ENCODE results near the gene PIM1.
"Not testable (repeated sequence)": the region's sequence is repeated elsewhere in the genome, so short reads cannot be mapped to it uniquely, and the experiment has no call there.

PIM1 gene

DNA sequence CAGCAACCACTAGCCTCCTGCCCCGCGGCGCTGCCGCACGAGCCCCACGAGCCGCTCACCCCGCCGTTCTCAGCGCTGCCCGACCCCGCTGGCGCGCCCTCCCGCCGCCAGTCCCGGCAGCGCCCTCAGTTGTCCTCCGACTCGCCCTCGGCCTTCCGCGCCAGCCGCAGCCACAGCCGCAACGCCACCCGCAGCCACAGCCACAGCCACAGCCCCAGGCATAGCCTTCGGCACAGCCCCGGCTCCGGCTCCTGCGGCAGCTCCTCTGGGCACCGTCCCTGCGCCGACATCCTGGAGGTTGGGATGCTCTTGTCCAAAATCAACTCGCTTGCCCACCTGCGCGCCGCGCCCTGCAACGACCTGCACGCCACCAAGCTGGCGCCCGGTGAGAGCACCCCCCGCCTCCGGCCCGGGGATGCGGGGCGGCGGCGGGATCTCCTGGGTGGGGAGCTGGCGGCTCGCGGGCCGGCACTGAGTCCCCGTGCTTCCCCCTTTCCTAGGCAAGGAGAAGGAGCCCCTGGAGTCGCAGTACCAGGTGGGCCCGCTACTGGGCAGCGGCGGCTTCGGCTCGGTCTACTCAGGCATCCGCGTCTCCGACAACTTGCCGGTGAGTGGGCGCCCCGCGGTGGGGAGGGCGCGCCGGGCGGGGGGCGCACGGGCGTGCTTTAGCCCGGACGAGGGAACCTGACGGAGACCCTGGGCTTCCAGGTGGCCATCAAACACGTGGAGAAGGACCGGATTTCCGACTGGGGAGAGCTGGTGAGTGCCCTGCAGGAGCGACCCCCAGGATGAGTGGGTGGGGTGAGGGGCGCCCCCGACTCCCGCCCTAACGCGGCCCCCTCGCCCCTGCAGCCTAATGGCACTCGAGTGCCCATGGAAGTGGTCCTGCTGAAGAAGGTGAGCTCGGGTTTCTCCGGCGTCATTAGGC is 585 bp downstream of the PIM1 start:
- DNase-seq (ENCODE audit: low read depth in 1 of 2, low spot score in 1 of 2) = peak in 1 of 2 donors; percentile 32

DNA sequence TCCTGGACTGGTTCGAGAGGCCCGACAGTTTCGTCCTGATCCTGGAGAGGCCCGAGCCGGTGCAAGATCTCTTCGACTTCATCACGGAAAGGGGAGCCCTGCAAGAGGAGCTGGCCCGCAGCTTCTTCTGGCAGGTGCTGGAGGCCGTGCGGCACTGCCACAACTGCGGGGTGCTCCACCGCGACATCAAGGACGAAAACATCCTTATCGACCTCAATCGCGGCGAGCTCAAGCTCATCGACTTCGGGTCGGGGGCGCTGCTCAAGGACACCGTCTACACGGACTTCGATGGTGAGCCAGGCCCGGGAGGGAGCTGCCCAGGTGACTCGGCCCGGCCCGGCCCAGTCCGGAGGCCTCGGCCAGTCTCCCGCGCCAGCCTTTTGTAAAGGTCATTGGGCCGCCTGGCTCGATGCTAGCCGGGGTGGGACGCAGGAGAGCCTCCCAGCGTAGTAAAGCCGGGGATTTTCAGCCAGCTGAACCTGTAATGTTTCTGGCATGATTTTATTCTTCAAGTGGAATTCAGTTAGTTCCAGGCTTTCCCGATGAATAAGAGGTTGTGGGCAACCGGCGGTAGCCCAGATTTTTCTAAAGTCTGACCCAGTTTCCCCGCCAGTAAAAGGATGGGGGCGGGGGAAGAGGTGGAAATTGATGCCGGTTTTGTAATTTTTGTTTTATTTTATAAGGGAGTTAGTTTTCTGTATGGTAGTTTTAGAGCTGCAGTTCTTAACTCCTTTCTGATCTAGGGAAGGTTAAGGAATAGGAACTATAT is 1.4 kb downstream of the PIM1 start:
- DNase-seq (ENCODE audit: low read depth in 1 of 2, low spot score in 1 of 2) = no peak

DNA sequence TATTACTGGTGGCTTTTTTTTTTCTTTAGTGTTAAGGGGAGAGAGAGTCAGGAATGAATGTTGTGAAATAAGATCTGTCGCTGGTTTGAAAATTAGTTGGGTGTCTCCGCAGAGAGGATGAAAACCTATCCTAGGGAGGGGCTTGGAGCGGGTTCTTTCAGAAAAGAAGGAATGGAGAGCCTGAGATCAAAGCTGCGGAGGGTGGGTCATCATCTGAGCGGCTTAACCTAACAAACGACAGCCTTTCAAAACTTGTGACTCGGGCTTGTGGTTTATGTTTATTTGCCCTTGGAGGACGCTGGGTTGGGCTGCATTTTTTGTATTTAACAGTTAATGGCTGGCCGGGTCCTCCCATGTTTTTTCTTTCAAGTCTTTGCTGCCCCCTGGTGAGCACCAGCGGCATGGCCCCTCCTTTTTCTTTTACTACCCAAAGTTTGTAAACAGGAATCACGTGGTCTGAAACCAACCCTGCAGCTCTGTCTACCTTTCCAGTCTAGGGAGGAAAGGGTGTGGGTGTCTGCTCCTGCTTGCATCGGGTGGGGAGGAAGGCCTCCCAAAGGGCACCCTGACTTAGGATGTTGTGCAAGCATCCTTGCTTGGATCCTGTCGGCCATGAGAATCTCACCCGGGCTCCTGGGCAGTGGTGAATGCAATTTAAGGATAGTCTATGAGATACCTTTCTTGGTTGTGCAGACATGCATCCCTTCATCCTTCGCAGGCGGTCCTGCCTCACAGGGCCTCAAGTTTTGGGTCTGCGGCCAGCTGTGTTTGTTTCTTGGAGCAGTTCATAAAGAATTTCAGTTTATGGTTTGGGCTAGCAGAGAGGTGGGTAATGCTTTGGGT is 2.2 kb downstream of the PIM1 start:
- peak; percentile 78 to 82 for DNase-seq (ENCODE audit: low read depth in 1 of 2, low spot score in 1 of 2)

DNA sequence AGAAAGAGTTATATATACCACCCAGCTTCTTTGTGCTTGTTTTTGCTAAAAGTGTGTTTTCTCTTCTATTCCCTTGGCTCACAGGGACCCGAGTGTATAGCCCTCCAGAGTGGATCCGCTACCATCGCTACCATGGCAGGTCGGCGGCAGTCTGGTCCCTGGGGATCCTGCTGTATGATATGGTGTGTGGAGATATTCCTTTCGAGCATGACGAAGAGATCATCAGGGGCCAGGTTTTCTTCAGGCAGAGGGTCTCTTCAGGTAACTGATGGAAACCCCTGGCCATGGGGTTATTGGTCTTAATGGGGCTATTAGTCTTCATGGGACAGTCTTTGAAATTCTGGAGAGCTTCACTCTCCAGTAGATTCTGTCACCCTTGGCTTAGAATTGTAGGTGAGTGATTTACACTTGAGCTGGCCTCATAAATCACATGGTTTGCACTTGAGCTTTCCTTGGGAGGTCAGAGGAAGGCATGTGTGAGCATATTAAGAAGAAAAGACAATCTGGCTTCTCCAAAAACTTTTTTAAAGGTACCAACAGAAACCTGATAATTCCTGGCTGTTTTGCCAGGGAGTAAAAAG is 3.0 kb downstream of the PIM1 start:
- no peak for DNase-seq (ENCODE audit: low read depth in 1 of 2, low spot score in 1 of 2)

DNA sequence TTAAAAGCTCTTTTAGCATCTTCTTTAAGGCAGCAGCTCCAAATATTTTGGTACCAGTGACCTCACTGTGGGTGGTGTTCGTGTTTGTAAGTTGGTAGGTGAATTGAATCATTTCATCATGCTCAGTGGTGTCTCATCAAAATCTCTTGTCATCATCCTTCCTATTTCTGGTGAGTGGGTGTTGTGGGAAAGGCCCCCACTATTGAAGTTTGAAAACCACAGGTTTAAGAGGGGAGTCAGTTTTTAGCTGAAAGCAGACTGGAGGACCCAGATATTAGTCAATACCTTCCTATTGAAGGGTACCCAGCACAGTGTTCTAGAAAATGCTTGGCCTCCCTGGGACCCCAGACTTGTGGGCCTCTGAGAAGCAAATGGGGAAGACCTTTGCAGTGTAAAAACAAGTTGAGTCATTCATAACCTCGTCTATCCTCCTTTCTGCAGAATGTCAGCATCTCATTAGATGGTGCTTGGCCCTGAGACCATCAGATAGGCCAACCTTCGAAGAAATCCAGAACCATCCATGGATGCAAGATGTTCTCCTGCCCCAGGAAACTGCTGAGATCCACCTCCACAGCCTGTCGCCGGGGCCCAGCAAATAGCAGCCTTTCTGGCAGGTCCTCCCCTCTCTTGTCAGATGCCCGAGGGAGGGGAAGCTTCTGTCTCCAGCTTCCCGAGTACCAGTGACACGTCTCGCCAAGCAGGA is 3.7 kb downstream of the PIM1 start:
- peak in 1 of 2 donors; percentile 34 for DNase-seq (ENCODE audit: low read depth in 1 of 2, low spot score in 1 of 2)

DNA sequence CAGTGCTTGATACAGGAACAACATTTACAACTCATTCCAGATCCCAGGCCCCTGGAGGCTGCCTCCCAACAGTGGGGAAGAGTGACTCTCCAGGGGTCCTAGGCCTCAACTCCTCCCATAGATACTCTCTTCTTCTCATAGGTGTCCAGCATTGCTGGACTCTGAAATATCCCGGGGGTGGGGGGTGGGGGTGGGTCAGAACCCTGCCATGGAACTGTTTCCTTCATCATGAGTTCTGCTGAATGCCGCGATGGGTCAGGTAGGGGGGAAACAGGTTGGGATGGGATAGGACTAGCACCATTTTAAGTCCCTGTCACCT is 4.2 kb downstream of the PIM1 start:
- DNase-seq (ENCODE audit: low read depth in 1 of 2, low spot score in 1 of 2) = no peak

DNA sequence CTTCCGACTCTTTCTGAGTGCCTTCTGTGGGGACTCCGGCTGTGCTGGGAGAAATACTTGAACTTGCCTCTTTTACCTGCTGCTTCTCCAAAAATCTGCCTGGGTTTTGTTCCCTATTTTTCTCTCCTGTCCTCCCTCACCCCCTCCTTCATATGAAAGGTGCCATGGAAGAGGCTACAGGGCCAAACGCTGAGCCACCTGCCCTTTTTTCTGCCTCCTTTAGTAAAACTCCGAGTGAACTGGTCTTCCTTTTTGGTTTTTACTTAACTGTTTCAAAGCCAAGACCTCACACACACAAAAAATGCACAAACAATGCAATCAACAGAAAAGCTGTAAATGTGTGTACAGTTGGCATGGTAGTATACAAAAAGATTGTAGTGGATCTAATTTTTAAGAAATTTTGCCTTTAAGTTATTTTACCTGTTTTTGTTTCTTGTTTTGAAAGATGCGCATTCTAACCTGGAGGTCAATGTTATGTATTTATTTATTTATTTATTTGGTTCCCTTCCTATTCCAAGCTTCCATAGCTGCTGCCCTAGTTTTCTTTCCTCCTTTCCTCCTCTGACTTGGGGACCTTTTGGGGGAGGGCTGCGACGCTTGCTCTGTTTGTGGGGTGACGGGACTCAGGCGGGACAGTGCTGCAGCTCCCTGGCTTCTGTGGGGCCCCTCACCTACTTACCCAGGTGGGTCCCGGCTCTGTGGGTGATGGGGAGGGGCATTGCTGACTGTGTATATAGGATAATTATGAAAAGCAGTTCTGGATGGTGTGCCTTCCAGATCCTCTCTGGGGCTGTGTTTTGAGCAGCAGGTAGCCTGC is 4.8 kb downstream of the PIM1 start:
- no peak for DNase-seq (ENCODE audit: low read depth in 1 of 2, low spot score in 1 of 2)

DNA sequence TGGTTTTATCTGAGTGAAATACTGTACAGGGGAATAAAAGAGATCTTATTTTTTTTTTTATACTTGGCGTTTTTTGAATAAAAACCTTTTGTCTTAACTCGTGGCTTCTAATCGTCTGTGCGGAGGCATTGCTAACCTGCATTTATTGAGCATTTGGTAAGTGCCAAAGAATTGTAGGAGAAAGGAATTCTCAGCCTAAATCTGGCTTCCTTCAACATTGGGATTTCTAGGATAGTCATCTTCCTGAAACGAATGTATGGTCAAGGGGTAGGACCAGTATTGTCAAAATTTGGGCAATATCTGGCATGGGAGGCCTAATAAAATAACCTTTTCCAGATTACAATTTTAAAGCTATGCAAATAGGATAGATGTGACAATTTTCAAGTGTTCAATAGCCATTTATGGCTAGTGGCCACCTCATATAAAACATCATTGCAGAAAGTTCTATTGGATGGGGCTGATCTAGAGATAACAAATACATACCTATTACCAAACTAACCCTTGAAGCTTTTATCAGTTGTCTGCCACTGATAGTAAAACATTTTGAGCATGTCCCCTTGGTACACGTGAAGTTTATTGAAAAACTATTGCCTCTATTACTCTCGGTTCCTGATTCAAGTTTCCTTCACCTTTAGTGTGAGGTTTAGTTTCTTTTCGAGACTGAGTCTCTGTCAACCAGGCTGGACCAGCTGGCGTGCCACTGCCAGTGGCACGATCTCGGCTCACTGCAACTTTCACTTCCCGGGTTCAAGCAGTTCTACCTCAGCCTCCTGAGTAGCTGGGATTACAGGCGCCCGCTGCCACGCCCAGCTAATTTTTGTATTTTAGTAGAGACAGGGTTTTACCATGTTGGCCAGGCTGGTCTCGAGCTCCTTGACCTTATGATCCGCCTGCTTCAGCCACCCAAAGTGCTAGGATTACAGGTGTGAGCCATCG is 5.6 kb downstream of the PIM1 start:
- no peak for DNase-seq (ENCODE audit: low read depth in 1 of 2, low spot score in 1 of 2)

DNA sequence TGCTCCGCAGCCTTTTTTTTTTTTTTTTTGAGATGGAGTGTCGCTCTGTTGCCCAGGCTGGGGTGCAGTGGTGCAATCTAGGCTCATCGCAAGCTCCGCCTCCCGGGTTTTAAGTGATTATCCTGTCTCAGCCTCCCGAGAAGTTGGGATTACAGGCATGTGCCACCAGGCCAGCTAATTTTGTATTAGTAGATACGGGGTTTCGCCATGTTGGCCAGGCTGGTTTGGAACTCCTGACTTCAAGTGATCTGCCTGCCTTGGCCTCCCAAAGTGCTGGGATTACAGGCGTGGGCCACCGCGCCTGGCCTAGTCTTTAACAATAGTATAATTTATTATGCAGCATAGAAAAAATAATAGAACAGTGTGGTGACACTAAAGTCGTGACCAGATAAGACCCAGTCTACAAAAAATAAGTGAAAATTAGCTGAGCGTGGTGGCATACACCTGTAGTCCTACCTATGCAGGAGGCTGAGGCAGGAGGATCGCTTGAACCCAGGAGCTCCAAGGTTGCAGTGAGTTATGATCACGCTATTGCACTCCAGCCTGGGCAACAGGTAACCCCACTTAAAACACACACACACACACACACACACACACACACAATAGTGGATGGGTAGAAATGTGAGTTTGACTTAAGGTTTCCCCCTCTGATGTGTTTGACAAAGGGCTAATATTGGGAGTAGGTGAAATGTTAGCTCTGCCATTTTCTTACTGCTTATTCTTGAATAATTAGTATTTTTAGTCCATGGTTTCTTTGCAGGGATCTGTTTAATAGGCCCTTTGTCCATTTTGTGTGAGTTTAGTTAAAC is 6.5 kb downstream of the PIM1 start:
- no peak for DNase-seq (ENCODE audit: low read depth in 1 of 2, low spot score in 1 of 2)

DNA sequence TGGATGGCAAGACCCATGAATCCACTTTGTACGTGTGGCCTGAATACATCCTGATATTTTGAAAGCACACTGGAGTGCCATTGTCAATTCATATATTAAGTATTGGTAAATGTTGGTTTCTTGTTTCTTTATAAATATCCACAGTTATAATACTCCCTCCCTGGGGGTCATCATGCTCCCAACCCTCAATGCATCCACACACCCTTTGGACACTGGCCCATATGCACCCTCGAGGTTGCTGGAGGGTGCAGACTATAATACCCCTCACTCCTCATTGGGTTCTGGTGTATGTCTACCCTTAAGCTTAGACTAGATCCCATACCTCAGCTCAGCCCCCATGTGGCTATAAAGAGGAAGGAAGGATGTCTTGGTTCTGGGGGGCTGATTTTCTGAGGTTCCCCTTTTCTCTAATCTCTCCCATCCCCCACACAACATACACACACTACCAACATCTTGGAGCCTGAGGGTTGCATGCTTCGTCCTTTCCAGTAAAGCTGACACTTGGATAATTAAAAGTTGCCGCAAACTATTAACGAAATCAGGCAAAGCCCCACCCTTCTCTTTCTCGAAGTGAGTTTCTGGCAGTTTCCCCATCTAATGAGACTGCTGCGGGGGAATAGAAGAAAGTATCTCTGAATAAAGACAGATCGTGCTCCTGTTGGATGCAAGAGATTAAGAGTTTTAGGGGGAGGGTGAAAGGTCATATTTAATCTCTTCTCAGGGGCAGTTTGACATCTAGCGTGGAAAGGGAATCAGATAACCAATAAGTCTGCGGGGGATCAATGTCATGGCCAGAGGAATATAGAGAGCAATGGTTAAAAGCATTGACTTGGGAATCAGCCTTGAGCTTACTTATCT is 7.4 kb downstream of the PIM1 start:
- no peak for DNase-seq (ENCODE audit: low read depth in 1 of 2, low spot score in 1 of 2)

DNA sequence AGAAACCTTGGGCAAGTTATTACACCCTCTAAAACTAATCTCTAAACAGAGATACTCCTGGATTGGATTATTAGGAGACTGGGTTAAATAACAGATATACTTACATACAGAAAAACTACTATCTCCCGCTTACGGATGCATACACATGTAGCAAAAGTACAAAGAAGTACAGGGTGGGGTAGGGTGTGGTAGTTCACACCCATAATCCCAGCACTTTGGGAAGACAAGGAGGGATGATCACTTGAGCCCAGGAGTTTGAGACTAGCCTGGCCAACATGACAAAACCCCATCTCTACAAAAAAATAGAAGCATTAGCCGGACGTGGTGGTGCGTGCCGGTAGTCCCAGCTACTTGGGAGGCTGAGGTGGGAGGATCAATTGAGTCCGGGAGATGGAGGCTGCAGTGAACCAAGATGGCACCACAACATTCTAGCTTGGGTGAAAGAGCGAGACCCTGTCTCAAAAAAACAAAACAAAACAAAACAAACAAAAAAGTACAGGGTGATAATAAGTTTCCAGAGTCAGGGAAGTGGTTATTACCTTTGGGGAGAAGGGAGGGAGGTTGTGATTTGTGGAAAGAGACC is 8.1 kb downstream of the PIM1 start:
- DNase-seq (ENCODE audit: low read depth in 1 of 2, low spot score in 1 of 2) = no peak

DNA sequence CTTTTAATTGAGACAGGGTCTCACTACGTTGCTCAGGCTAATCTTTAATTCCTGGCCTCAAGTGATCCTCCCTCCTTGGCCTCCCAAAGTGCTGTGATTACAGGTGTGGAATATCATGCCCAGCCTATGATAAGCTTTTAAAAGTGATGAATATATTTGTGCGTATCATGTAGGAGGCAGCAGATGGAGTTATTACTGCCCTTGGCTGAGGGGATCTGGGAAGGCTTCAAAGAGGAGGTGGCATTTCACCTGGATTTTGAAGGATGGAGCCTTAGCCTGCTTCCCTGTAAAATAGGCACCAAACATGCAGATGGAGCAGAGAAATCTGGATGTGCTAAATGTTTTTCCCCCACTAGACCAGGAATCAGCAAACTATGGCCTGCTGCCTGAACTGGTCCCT is 10.1 kb downstream of the PIM1 start:
- no peak for DNase-seq (ENCODE audit: low read depth in 1 of 2, low spot score in 1 of 2)

DNA sequence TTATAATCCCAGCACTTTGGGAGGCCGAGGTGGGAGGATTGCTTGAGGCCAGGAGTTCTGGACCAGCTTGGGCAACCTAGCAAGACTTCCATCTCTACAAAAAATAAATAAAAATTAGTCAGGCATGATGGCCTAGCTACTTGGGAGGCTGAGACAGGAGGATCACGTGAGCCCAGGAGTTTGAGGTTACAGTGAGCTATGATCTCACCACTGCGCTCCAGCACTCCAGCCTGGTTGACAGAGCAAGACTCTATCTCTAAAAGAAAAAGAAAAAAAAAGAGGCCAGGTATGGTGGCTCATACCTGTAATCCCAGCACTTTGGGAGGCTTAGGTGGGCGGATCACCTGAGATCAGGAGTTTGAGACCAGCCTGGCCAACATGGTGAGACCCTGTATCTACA is 10.7 kb downstream of the PIM1 start:
- not testable (repeated sequence) for DNase-seq (ENCODE audit: low read depth in 1 of 2, low spot score in 1 of 2)

DNA sequence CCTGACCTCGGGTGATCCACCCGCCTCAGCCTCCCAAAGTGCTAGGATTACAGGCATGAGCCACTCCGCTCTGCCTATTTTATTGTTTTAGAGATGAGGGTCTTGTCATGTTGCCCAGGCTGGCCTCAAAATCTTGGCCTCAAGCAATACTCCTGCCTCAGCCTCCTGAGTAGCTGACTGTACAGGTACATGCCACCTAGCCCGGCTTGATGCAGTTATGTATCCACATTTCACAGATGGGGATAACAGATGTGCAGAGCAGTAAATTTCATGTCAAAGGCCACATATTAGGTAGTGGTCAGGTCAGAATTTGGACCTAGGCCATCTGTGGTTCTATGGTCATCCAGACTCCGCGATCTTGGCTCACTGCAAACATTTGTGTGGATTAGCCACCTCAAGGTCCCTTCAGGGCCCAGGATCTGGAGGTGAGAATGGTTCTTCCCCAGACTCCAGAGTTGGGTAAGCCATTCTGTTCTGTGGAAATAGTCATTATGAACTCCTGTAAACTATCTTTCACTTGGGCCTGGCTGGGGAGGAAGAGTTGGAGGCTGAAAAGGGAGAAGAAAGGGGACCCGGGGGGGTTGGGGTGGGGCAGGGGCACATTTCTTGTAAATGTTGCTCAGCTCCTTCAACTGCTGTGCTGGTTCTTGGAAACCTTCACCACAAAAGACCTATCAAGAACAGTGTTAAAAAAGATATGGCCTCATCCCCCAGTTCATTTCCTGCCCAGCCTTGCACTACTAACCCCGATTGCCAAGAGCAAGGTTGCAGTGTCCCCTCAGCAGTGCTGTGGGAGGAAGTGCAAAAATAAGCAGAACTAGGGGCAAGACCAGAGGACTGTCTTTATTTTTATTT is 13.0 kb downstream of the PIM1 start:
- DNase-seq (ENCODE audit: low read depth in 1 of 2, low spot score in 1 of 2) = peak in 1 of 2 donors; percentile 46

DNA sequence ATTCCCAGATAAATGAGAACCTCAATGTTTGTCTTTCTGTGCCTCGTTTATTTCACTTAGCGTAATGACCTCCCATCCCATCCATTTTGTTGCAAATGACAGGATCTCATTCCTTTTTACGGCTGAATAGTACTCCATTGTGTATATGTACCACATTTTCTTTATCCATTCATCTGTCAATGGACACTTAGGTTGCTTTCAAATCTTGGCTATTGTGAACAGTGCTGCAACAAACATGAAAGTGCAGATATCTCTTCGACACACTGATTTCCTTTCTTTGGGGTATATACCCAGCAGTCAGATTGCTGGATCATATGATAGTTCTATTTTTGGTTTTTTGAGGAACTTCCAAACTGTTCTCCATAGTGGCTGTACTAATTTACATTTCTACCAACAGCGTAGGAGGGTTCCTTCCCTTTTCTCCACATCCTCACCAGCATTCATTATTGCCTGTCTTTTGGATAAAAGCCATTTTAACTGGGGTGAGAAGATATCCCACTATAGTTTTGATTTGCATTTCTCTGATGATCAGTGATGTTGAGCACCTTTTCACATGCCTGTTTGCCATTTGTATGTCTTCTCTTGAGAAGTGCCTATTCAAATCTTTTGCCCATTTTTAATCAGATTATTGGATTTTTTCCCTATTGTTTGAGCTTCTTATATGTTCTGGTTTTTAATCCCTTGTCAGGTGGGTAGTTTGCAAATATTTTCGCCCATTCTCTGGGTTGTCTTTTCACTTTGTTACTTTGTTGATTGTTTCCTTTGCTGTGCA is 16.2 kb downstream of the PIM1 start:
- DNase-seq (ENCODE audit: low read depth in 1 of 2, low spot score in 1 of 2) = not testable (repeated sequence)
